ENCODE measurements around the gene PATE3.

The PATE3 gene, protein sequence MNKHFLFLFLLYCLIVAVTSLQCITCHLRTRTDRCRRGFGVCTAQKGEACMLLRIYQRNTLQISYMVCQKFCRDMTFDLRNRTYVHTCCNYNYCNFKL
- 0 reads per million in 9 experiments for total RNA-seq

DNA sequence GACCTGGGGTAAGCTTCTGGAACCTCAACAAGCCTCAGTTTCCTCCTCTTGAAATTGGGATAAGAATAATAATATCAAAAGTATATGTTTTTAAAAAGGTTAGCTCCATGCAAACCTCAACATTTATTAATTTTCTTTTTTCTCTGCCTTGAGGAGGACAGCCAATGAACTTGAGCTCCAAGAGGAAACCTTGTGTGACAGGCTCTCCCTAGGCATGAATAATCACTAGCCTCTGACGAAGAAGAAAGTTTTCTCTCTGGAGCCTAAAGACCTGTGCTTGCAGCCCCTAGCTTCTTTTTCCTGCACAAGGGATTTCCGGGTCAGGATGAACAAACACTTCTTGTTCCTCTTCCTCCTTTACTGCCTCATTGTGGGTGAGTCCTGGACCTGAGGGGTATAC is at the start of gene PATE3:
PATE3 (plus strand) TSS at position 301 of the 400 bp plus-strand sequence; CDS start at position 326, 25 bp downstream.
- Mint-ChIP-seq H3K9me3 (peaks cover 0 to 2% of the 10 kb centered on the region in 2 donors), H3K4me1 (ENCODE audit: low read depth in 2 of 2) (peaks cover 0 to 2% of the 10 kb centered on the region in 2 donors), H3K36me3 (ENCODE audit: insufficient read depth) (no peaks in the 10 kb centered on the region), H3K27ac (no peak within 1 kb of the TSS), H3K27me3 (peaks cover 7 to 11% of the 10 kb centered on the region in 2 donors), H3K4me3 (no peak within 1 kb of the TSS)
- DNase-seq (no peak), ATAC-seq (replicated peaks) (no peak)

DNA sequence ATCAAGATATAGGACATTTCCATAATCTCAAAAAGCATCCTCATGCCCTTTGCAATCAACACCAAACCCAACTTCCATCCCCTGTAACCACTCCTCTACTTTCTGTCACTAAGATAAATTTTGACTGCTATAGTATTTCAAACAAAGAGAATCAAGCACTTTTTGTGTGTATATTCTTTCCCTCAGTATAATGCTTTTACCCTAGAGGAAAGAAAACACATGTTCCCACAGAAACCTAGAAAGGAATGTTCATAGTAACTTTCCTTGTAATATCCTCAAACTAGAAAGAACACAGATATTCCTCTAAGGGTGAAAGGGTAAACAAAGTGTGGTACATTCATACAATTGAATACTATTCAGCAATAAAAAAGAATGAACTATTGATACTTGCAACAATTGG is 47.3 kb upstream of the PATE3 start:
- Mint-ChIP-seq H3K4me1 (ENCODE audit: low read depth in 2 of 2) (no peaks in the 10 kb centered on the region), H3K9me3 (no peaks in the 10 kb centered on the region), H3K4me3 (no peak overlapping the region), H3K27ac (no peak overlapping the region), H3K27me3 (peaks cover 5 to 7% of the 10 kb centered on the region in 2 donors), H3K36me3 (ENCODE audit: insufficient read depth) (peaks cover 2% of the 10 kb centered on the region)
- DNase-seq (no peak), ATAC-seq (replicated peaks) (no peak)

DNA sequence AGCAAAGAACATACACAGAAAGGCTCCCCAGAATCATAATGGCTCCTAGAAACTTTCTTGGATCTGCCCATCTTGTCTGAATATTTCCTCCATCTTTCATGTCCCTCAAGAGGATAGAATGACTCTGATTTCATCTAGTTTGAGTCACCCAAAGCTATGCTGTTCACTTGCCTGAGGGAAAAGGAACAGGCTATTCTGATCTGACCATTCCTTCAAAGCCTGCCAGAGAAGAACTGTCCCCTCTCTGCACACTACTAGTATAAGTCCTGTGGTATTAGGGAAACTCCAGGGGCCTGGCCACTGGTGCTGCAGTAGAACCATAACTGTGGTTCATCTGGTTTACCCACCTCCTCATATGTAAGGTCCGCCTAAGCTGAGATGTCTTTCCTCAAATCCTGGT is 44.2 kb upstream of the PATE3 start:
- DNase-seq: no peak
- H3K4me1 Mint-ChIP-seq (ENCODE audit: low read depth in 2 of 2): no peaks in the 10 kb centered on the region
- H3K27ac Mint-ChIP-seq: no peak overlapping the region
- no peak overlapping the region for H3K4me3 Mint-ChIP-seq
- peaks cover 2% of the 10 kb centered on the region for H3K36me3 Mint-ChIP-seq (ENCODE audit: insufficient read depth)
- H3K9me3 Mint-ChIP-seq: no peaks in the 10 kb centered on the region
- H3K27me3 Mint-ChIP-seq: peaks cover 5 to 13% of the 10 kb centered on the region in 2 donors
- no peak for ATAC-seq (replicated peaks)

DNA sequence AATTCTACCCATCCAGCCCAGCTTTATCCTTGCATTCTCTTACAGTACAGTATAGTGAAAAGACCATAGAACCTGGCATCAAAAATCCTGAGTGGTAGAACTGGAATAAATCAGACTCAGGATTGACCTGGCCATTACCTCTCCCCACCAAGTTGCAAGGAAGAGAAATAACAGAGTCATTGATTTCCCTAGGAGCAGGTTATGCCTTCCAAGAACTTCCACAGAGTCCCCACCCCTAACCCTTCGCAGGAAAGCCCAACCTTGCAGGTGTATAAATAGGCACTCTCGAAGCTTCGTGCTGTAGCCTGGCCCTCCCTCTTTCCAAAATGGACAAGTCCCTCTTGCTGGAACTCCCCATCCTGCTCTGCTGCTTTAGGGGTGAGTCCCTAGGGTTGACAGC is 41.9 kb upstream of the PATE3 start, which contains the start of gene PATE1:
PATE1 (plus strand) TSS at position 301 of the 400 bp plus-strand sequence; CDS start at position 327, 26 bp downstream.
- Mint-ChIP-seq H3K27me3 (peaks cover 12 to 13% of the 10 kb centered on the region in 2 donors), H3K9me3 (no peaks in the 10 kb centered on the region), H3K4me1 (ENCODE audit: low read depth in 2 of 2) (no peaks in the 10 kb centered on the region), H3K27ac (no peak within 1 kb of the TSS), H3K4me3 (no peak within 1 kb of the TSS), H3K36me3 (ENCODE audit: insufficient read depth) (no peaks in the 10 kb centered on the region)
- DNase-seq: no peak
- ATAC-seq (replicated peaks): no peak

DNA sequence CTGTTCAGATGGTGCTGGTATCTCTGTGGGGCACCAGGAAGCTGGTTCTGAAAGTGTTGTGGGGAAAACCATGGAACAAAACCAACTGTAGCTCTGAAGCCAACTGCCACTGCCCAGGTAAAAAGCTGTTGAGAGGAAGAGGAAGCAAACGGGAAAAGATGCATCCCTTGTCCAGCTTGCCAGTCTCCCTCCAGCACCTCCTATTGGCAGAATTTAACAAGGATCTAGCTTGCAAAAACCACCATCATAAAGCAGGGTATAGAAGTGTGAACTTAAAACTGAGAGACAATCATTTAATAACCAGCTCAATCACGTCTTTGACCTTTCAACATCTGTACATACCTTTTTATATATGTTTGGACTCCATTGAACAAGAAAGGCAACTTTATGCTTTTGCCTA is 37.3 kb upstream of the PATE3 start:
- no peak overlapping the region for H3K27ac Mint-ChIP-seq
- ATAC-seq (replicated peaks): no peak
- no peaks in the 10 kb centered on the region for H3K4me1 Mint-ChIP-seq (ENCODE audit: low read depth in 2 of 2)
- no peak overlapping the region for H3K4me3 Mint-ChIP-seq
- H3K27me3 Mint-ChIP-seq: peaks cover 6 to 26% of the 10 kb centered on the region in 2 donors
- no peak for DNase-seq
- H3K36me3 Mint-ChIP-seq (ENCODE audit: insufficient read depth): peaks cover 3% of the 10 kb centered on the region
- H3K9me3 Mint-ChIP-seq: no peaks in the 10 kb centered on the region

DNA sequence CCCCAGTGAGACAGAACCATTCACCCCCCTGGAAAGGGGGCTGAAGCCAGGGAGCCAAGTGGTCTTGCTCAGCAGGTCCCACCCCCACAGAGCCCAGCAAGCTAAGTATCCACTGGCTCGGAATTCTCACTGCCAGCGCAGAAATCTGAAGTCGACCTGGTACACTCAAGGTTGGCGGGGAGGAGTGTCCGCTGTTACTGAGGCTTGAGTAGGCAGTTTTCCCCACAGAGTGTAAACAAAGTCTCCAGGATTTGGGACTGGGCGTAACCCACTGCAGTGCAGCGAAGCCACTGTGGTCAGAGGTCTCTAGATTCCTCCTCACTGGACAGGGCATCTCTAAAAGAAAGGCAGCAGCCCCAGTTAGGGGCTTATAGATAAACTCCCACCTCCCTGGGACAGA is 31.9 kb upstream of the PATE3 start:
- Mint-ChIP-seq H3K36me3 (ENCODE audit: insufficient read depth) (peaks cover 3% of the 10 kb centered on the region), H3K9me3 (peaks cover 4 to 23% of the 10 kb centered on the region in 2 donors), H3K27me3 (peaks cover 38 to 45% of the 10 kb centered on the region in 2 donors), H3K4me1 (ENCODE audit: low read depth in 2 of 2) (no peaks in the 10 kb centered on the region), H3K4me3 (no peak overlapping the region), H3K27ac (no peak overlapping the region)
- DNase-seq (no peak), ATAC-seq (replicated peaks) (no peak)

DNA sequence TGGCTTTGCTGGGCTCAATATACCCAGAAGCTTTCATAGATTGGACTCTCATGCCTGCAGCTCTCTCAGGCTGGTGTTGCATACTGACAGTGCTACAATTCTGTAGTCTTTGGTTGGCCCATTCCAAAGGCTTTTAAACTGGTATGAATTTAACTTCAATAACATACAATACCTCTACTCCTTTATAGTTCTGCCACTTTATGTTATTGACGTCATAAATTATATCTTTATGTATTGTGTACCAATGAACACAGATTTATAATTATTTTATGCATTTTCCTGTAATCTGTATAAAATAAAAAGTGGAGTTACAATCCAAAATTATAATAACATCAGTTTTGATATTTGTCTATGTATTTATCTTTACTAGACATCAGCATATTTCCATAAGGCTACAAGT is 25.5 kb upstream of the PATE3 start:
- no peak for DNase-seq
- H3K4me1 Mint-ChIP-seq (ENCODE audit: low read depth in 2 of 2): no peaks in the 10 kb centered on the region
- no peak overlapping the region for H3K4me3 Mint-ChIP-seq
- no peak overlapping the region for H3K27ac Mint-ChIP-seq
- H3K36me3 Mint-ChIP-seq (ENCODE audit: insufficient read depth): no peaks in the 10 kb centered on the region
- peaks cover under 1 to 15% of the 10 kb centered on the region in 2 donors for H3K9me3 Mint-ChIP-seq
- H3K27me3 Mint-ChIP-seq: peaks cover 33 to 53% of the 10 kb centered on the region in 2 donors
- no peak for ATAC-seq (replicated peaks)

DNA sequence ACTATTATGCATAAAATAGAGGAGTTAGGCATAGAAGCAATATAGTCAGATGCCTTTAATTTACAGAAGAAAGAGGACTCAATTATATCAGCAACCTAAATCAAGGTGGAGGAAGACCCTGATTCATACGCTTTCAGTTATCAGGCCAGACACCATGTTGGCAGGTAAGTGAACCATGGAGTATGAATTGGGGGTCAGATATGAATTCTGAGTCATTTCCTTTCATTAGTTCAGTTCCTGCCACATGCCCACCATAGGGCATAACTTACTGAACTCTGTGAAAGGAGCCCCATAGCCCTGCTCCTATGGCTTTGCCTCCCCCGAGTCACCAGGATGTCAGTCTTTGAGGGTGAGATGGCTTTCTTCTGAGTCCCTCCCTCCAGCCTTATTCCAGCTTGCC is 24.4 kb upstream of the PATE3 start:
- Mint-ChIP-seq H3K4me1 (ENCODE audit: low read depth in 2 of 2) (no peaks in the 10 kb centered on the region), H3K27me3 (peaks cover 41 to 45% of the 10 kb centered on the region in 2 donors), H3K9me3 (peaks cover 0 to 9% of the 10 kb centered on the region in 2 donors), H3K4me3 (no peak overlapping the region), H3K27ac (no peak overlapping the region), H3K36me3 (ENCODE audit: insufficient read depth) (no peaks in the 10 kb centered on the region)
- no peak for ATAC-seq (replicated peaks)
- no peak for DNase-seq

DNA sequence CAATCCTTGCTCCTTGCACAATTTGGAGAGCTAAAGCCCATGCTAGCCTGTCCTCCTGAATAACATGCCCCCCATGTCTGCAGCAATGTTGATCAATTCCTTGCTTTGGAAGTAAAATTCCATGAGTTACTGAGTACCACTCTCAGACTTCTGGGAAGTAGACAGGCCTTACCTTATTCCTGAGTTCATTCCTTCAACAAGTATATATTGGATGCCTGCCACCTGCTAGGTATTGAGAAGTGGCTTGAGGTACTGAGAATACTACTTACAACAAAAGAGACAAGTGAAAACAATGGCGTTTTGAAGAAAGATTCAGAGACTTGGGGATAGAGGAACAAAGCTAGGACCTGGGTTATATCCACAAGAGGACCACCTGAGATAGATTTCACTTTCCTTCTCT is 21.7 kb upstream of the PATE3 start:
- Mint-ChIP-seq H3K4me1 (ENCODE audit: low read depth in 2 of 2) (no peaks in the 10 kb centered on the region), H3K27me3 (peaks cover 23 to 36% of the 10 kb centered on the region in 2 donors), H3K9me3 (no peaks in the 10 kb centered on the region), H3K4me3 (no peak overlapping the region), H3K36me3 (ENCODE audit: insufficient read depth) (no peaks in the 10 kb centered on the region), H3K27ac (no peak overlapping the region)
- DNase-seq (no peak), ATAC-seq (replicated peaks) (no peak)

DNA sequence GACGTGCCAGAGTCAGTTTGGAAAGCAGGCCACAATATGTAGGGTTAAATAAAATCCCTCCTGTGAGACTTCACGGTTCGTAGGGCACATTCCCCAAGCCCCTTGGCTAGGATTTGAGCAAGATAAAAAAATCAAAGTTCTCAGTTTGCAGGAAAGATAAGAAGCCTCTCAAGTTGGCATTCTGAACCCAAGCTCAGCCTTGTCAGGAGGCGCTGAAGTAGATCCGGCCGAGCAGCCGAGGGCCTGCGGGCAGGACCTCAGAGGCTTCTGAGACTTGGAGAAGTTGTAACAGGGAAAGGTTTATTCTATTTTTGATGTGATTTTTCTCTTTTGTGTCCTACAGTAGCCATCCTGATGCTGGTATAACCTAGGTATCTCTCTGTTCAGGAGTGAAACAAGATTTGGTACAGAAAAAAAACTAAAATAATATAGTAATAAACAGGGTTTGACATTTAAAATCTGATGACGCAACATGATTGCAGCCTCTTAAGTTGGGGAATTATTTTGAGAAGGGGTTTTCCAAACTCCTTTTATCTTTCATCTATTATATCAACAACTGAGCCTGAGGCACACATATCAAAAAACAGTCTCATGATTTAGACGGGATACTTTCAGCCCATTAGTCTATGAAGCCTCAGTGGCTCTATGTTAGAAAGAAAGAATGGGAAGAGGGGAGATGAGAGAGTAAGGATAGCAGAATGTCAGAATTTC is 19.4 kb upstream of the PATE3 start:
- H3K9me3 Mint-ChIP-seq: no peaks in the 10 kb centered on the region
- no peak overlapping the region for H3K27ac Mint-ChIP-seq
- peaks cover 38 to 42% of the 10 kb centered on the region in 2 donors for H3K27me3 Mint-ChIP-seq
- no peaks in the 10 kb centered on the region for H3K4me1 Mint-ChIP-seq (ENCODE audit: low read depth in 2 of 2)
- H3K36me3 Mint-ChIP-seq (ENCODE audit: insufficient read depth): no peaks in the 10 kb centered on the region
- ATAC-seq (replicated peaks) (no peak), DNase-seq (no peak)
- H3K4me3 Mint-ChIP-seq: no peak overlapping the region

DNA sequence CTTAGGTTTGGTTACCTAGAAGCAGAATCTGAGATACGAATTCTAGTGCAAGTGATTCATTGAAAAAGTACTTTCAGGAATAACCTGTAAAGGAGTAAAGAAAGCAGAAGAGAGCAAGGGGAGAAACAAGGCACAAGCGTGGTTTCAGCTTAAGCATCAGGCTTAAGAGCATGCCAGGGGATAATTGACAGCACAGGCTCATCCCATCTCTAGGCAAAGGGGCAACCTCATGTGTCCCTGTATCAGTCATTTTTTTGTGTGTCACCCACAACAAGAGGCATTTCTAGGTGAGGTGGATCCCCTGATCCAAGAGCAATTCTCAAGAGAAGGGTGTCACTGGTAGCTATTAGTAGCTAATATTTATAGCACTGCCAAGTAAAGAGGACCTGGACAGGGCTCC is 17.3 kb upstream of the PATE3 start:
- no peak for ATAC-seq (replicated peaks)
- Mint-ChIP-seq H3K27ac (no peak overlapping the region), H3K27me3 (peaks cover 24 to 27% of the 10 kb centered on the region in 2 donors), H3K9me3 (no peaks in the 10 kb centered on the region), H3K4me3 (no peak overlapping the region), H3K36me3 (ENCODE audit: insufficient read depth) (no peaks in the 10 kb centered on the region), H3K4me1 (ENCODE audit: low read depth in 2 of 2) (no peaks in the 10 kb centered on the region)
- no peak for DNase-seq

DNA sequence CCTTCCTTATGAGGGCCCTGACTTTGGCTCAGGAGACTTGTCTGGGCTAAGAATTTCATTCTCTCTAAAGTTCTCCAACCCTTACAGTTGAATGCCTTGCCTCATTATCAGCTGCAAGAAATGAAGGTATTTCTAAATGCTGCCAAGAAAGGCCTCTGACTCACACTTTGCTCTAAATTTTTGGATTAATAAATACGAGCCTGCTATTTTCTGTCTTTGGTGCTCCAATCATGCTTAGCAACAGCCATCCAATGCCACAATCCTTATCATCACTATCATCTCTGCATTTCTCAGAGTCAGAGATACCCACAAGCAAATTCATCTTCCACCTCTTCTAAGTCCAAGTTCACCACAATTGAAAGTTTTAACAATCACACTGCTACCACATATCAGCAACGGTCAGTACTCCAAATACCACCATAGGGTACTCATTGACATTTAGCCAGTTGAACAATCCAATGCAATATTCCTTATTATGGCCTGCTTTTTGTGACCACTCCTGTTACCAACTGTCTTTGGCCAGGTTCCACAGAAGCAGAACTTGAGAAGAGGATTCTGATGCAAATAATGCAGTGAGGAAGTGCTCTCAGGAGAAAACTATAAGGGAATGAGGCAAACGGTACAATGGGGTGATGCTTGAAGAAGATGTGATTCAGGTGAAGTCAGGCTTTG is 15.0 kb upstream of the PATE3 start:
- H3K36me3 Mint-ChIP-seq (ENCODE audit: insufficient read depth): no peaks in the 10 kb centered on the region
- ATAC-seq (replicated peaks): no peak

DNA sequence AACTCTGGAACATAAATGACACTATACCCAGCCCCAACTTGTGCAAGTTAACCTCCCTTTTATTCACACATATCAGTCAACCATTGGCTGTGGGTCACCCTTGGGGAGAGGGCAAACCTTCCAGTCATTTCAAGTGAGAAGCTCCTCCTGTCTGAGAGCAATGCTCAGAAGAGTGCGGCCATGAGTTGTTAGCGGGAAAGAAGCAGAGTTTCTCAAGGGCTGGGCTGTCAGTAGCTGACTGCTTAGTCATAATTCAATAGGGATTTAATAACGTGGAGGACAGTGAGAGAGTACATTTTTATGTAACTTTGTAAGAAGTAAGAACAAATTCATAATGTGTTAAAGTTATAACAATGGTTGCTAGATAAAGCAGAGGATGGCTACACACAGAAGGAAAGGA is 14.4 kb upstream of the PATE3 start:
- DNase-seq: no peak

More for the DNA sequence above, 15.0 kb upstream of the PATE3 start:
- no peaks in the 10 kb centered on the region for H3K4me1 Mint-ChIP-seq (ENCODE audit: low read depth in 2 of 2)
- H3K4me3 Mint-ChIP-seq: no peak overlapping the region
- no peak for DNase-seq
- H3K9me3 Mint-ChIP-seq: no peaks in the 10 kb centered on the region
- peaks cover 25 to 32% of the 10 kb centered on the region in 2 donors for H3K27me3 Mint-ChIP-seq
- no peak overlapping the region for H3K27ac Mint-ChIP-seq

DNA sequence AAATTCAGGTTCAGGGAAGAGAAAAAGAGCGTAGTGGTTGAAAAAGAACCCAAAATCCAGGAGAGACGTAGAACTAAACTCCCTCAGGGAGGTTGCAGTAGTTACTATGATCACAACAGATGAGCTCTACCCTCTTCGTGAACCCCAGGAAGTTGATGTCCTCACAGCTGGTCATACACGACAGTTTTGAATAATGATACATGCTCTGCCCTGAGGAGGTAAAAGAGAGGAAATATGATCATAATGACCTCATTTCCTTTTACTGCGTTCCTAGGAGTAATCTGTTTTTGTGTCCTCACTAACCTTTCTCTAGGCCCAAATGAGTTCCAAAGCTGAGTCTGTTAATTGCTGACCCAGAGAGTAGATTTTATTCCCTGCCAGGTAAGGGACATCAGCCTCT is 10.6 kb upstream of the PATE3 start:
- Mint-ChIP-seq H3K9me3 (no peaks in the 10 kb centered on the region), H3K36me3 (ENCODE audit: insufficient read depth) (no peaks in the 10 kb centered on the region), H3K4me1 (ENCODE audit: low read depth in 2 of 2) (no peaks in the 10 kb centered on the region), H3K4me3 (no peak overlapping the region), H3K27me3 (peaks cover 33 to 39% of the 10 kb centered on the region in 2 donors), H3K27ac (no peak overlapping the region)
- ATAC-seq (replicated peaks) (no peak), DNase-seq (no peak)

More for the DNA sequence above, 14.4 kb upstream of the PATE3 start:
- Mint-ChIP-seq H3K4me3 (no peak overlapping the region), H3K4me1 (ENCODE audit: low read depth in 2 of 2) (no peaks in the 10 kb centered on the region), H3K27me3 (peaks cover 22 to 33% of the 10 kb centered on the region in 2 donors), H3K9me3 (no peaks in the 10 kb centered on the region), H3K27ac (no peak overlapping the region), H3K36me3 (ENCODE audit: insufficient read depth) (no peaks in the 10 kb centered on the region)
- ATAC-seq (replicated peaks): no peak
